Activated T-helper 2 cell treated with anti-CD3 and anti-CD28 coated beads, Interferon-gamma antibody, Interleukin-2, Interleukin-4, amounts not matched to agents 10 μg/mL and 5 μg/mL and 100 μg/mL, durations not matched to agents 14 hours and 24 hours and 36 hours (primary cell): ENCODE results near the gene DOCK4. TPM values are rescaled to one million over a fixed set of nuclear protein-coding genes. Genes with fewer than 3 reads are reported as not detected.

ENCODE experiments used
- DNase-seq: peaks from one replicate; pipeline ENCODE4 v3.0.0; 2021; ENCODE audit warnings: low spot score
- H3K27ac Mint-ChIP-seq: one replicate; pipeline ENCODE4 v1.8.0; 2021; ENCODE audit warnings: mixed read lengths
- H3K27me3 Mint-ChIP-seq: one replicate; pipeline ENCODE4 v1.8.0; 2021; ENCODE audit warnings: low read depth, mixed read lengths
- H3K36me3 Mint-ChIP-seq: one replicate; pipeline ENCODE4 v1.8.0; 2021; ENCODE audit warnings: low read depth, mixed read lengths
- H3K4me1 Mint-ChIP-seq: one replicate; pipeline ENCODE4 v1.8.0; 2021; ENCODE audit warnings: low read depth, mixed read lengths
- H3K4me3 Mint-ChIP-seq: one replicate; pipeline ENCODE4 v1.8.0; 2021; ENCODE audit warnings: low read depth, mild to moderate bottlenecking, moderate library complexity, mixed read lengths
- H3K9me3 Mint-ChIP-seq: one replicate; pipeline ENCODE4 v1.8.0; 2021; ENCODE audit warnings: mixed read lengths
- intact Hi-C: fragments of 100-400 bp; cut with micrococcal nuclease; formaldehyde crosslinking; loops from one replicate; pipeline ENCODE4 v1.15.1; 2023
- total RNA-seq: library from RNA; stranded (reverse); gene quantifications from 2 replicates; pipeline ENCODE4 v1.2.3, GENCODE V29; 2022

The DOCK4 gene
- total RNA-seq, 1 donor from 2014 or later: 0.41 TPM

GRCh38 chr7:112180223-112180622 is 26.0 kb downstream of the DOCK4 start:
- H3K4me3 Mint-ChIP-seq: no peak overlapping the region
- H3K4me1 Mint-ChIP-seq: no peaks in the 10 kb centered on the region
- intact Hi-C loops: no loop called here
- H3K27me3 Mint-ChIP-seq: peaks cover 21% of the 10 kb centered on the region
- no peaks in the 10 kb centered on the region for H3K9me3 Mint-ChIP-seq
- no peak overlapping the region for H3K27ac Mint-ChIP-seq
- DNase-seq: no peak
- H3K36me3 Mint-ChIP-seq: no peaks in the 10 kb centered on the region

DNA sequence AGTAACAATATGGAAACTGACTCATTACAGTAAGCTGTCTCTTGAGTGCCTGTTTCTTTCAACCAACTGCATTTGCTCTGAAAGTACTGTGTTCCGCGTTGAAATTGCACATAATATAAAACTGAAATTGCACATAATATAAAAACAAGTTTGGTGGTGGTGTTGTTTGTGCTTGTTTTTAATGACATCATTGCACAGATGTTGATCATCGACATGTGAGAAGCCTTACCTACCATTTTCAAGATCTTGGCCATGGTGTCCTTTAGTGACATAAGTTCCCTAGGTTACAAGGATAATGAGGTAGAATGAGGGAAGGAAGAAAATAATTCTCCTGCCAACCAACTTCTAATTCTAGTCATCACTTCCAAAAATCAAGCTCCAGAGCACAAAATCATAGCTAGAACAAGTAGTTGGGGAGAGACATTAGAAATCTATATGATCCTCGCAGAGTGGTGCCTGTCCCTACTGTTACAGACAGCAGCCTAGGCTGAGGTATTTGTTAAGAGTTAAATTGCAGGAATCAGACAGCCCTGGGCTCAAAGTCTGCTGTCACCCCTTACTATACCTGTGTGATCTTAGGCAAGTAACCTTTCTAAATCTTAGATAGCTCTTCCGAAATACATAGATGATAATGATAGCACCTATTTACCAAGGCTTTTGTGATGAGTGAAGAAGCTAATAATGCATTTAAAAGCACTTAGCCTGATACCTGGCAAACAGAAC is 29.3 kb downstream of the DOCK4 start:
- intact Hi-C loops: no loop called here
- H3K27ac Mint-ChIP-seq: no peak overlapping the region
- no peaks in the 10 kb centered on the region for H3K36me3 Mint-ChIP-seq
- no peak overlapping the region for H3K4me3 Mint-ChIP-seq
- H3K4me1 Mint-ChIP-seq: no peaks in the 10 kb centered on the region
- DNase-seq: no peak
- H3K27me3 Mint-ChIP-seq: peaks cover 19% of the 10 kb centered on the region
- H3K9me3 Mint-ChIP-seq: no peaks in the 10 kb centered on the region

- Mint-ChIP-seq H3K27me3 (peaks cover 19% of the 10 kb centered on the region), H3K4me3 (no peak overlapping the region), H3K9me3 (no peaks in the 10 kb centered on the region), H3K36me3 (no peaks in the 10 kb centered on the region), H3K27ac (no peak overlapping the region), H3K4me1 (no peaks in the 10 kb centered on the region)
- intact Hi-C loops: no loop called here
- DNase-seq: no peak
Measured at GRCh38 chr7:112176241-112176640, 30.0 kb downstream of the DOCK4 start.

DNA sequence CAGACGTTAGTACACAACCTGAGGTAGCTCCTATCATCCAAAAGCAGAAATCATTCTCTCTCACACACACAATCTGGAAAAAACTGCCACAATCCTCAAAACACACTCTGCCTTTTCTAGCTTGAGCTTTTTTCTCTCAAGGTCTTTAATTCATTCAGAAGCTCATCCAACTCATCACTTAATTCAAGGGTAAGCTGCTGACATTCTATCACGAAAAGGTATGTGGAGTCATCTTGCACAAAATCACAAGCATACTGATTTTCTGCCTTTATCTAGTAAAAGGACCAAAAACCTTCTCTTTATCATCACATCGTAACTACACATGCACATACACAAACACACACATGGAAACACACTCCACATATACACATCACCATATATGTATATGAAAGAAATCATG is 32.0 kb downstream of the DOCK4 start:
- Mint-ChIP-seq H3K36me3 (no peaks in the 10 kb centered on the region), H3K27ac (no peak overlapping the region), H3K4me1 (no peaks in the 10 kb centered on the region), H3K27me3 (peaks cover 18% of the 10 kb centered on the region), H3K9me3 (no peaks in the 10 kb centered on the region), H3K4me3 (no peak overlapping the region)
- no peak for DNase-seq
- intact Hi-C loops: no loop called here

GRCh38 chr7:112173568-112173905 is 32.7 kb downstream of the DOCK4 start:
- Mint-ChIP-seq H3K36me3 (no peaks in the 10 kb centered on the region), H3K27me3 (peaks cover 20% of the 10 kb centered on the region), H3K4me1 (no peaks in the 10 kb centered on the region), H3K9me3 (no peaks in the 10 kb centered on the region), H3K4me3 (no peak overlapping the region), H3K27ac (no peak overlapping the region)
- DNase-seq: no peak
- intact Hi-C loops: no loop called here

- DNase-seq: no peak
- no peak overlapping the region for H3K4me3 Mint-ChIP-seq
- intact Hi-C loops: no loop called here
- no peaks in the 10 kb centered on the region for H3K36me3 Mint-ChIP-seq
- H3K27me3 Mint-ChIP-seq: peaks cover 21% of the 10 kb centered on the region
- no peaks in the 10 kb centered on the region for H3K9me3 Mint-ChIP-seq
- H3K4me1 Mint-ChIP-seq: no peaks in the 10 kb centered on the region
- H3K27ac Mint-ChIP-seq: no peak overlapping the region
Measured at GRCh38 chr7:112172870-112173567, 33.2 kb downstream of the DOCK4 start.

- Mint-ChIP-seq H3K27ac (no peak overlapping the region), H3K4me3 (no peak overlapping the region), H3K9me3 (no peaks in the 10 kb centered on the region), H3K27me3 (peaks cover 14% of the 10 kb centered on the region), H3K36me3 (no peaks in the 10 kb centered on the region), H3K4me1 (no peaks in the 10 kb centered on the region)
- DNase-seq: no peak
- intact Hi-C loops: no loop called here
Measured at GRCh38 chr7:112171673-112172072, 34.5 kb downstream of the DOCK4 start.

GRCh38 chr7:112168915-112169314 is 37.3 kb downstream of the DOCK4 start:
- peaks cover 11% of the 10 kb centered on the region for H3K27me3 Mint-ChIP-seq
- H3K9me3 Mint-ChIP-seq: no peaks in the 10 kb centered on the region
- no peaks in the 10 kb centered on the region for H3K4me1 Mint-ChIP-seq
- no peaks in the 10 kb centered on the region for H3K36me3 Mint-ChIP-seq
- no peak overlapping the region for H3K4me3 Mint-ChIP-seq
- intact Hi-C loops: no loop called here
- no peak overlapping the region for H3K27ac Mint-ChIP-seq
- DNase-seq: no peak

- H3K27me3 Mint-ChIP-seq: peaks cover 14% of the 10 kb centered on the region
- intact Hi-C loops: no loop called here
Measured at GRCh38 chr7:112167147-112167546, 39.1 kb downstream of the DOCK4 start.

DNA sequence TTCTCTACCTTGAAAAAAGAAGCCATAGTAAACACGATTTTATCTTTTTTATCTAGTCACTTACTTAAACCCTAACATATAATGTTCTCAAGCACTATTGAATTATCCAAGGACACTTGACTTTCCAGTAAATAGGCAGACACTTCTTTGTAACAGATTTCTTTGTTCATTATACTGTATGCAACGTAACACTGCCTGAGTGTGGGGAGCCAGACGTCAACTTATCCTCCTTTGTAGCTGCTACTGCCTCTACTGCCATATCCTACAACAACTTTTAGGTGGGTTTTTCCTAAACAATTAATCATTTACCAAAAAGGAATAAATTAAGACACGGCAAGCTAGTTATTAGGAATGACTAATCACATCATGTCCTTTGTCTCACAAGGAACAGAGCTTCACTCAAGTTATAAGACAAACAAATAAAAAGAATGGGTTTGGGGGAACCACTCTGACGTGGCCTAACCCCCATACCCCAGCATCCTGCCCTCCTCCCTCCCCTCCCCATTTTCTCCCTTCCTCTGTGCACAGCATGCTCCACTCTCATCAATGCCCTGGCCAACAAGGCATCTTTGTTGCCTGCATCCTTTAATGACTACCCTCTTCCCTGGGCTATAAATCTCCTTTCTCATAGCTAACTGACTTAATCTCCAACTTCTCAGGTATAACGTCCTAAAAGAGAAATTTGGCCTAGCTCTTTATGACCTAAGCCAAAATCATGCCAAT is 43.3 kb downstream of the DOCK4 start:
- no peak for DNase-seq
- H3K4me1 Mint-ChIP-seq: no peaks in the 10 kb centered on the region
- peaks cover 12% of the 10 kb centered on the region for H3K27me3 Mint-ChIP-seq
- no peaks in the 10 kb centered on the region for H3K9me3 Mint-ChIP-seq
- H3K4me3 Mint-ChIP-seq: no peak overlapping the region
- no peak overlapping the region for H3K27ac Mint-ChIP-seq
- no peaks in the 10 kb centered on the region for H3K36me3 Mint-ChIP-seq
- intact Hi-C loops: no loop called here

More at GRCh38 chr7:112167147-112167546, 39.1 kb downstream of the DOCK4 start:
- Mint-ChIP-seq H3K9me3 (no peaks in the 10 kb centered on the region), H3K36me3 (no peaks in the 10 kb centered on the region), H3K4me3 (no peak overlapping the region), H3K4me1 (no peaks in the 10 kb centered on the region), H3K27ac (no peak overlapping the region)
- DNase-seq: no peak

DNA sequence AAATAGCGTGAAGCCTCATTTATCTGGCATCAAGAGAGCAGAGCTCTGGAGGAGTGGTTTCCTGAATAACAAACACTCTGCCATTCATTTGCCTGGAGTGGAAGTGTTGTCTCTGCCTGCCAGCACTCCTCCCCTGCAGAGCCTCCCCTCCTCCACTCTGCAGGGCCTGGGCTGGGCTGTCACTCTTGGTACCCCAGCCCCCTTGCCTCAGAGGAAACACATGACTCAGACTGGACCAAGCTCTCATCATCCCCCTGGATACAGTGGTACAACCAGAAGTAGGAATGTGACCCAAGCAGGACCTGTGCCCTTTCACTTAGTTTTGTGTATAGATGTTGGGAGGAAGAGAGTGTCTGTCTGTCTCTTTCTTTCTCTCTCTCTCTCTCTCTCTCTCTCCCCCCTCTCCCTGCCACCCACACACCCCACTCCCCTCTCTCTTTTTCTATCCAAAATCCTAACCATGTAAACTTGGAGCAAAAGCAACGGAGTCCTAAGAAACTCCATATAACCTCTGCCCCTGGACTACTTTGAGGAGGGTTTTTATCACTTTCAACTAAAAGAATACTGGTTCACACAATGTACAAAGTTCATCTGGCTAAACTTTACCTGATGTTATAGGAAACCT is 43.9 kb downstream of the DOCK4 start:
- Mint-ChIP-seq H3K27me3 (peaks cover 14% of the 10 kb centered on the region), H3K27ac (no peak overlapping the region), H3K4me1 (no peaks in the 10 kb centered on the region), H3K4me3 (no peak overlapping the region), H3K36me3 (no peaks in the 10 kb centered on the region), H3K9me3 (no peaks in the 10 kb centered on the region)
- no peak for DNase-seq
- intact Hi-C loops: no loop called here

- no peak for DNase-seq
- Mint-ChIP-seq H3K27ac (no peak overlapping the region), H3K27me3 (peaks cover 14% of the 10 kb centered on the region), H3K4me1 (no peaks in the 10 kb centered on the region), H3K9me3 (no peaks in the 10 kb centered on the region), H3K36me3 (no peaks in the 10 kb centered on the region), H3K4me3 (no peak overlapping the region)
- intact Hi-C loops: no loop called here
Measured at GRCh38 chr7:112161253-112162141, 44.7 kb downstream of the DOCK4 start.
